HUES64 (cell line): ENCODE results near the gene MMP28.

ENCODE experiments used
- H3K27ac ChIP-seq: 2 replicates; pipeline ENCODE4 v1.7.0; 2013; ENCODE audit warnings: low read depth, low read length, inconsistent platforms
- H3K27me3 ChIP-seq: 2 replicates; pipeline ENCODE4 v1.6.1; 2013; ENCODE audit warnings: mild to moderate bottlenecking, low read length; ENCODE audit not compliant: insufficient read depth
- H3K36me3 ChIP-seq: 2 replicates; pipeline ENCODE4 v1.6.1; 2013; ENCODE audit warnings: mild to moderate bottlenecking, low read length; ENCODE audit not compliant: insufficient read depth
- H3K4me1 ChIP-seq: 2 replicates; pipeline ENCODE4 v1.6.1; 2013; ENCODE audit warnings: mild to moderate bottlenecking, low read length, moderate library complexity; ENCODE audit not compliant: insufficient read depth
- H3K4me3 ChIP-seq: 2 replicates; pipeline ENCODE4 v1.5.1; 2013; ENCODE audit warnings: mild to moderate bottlenecking, low read length, moderate library complexity
- H3K9ac ChIP-seq: 2 replicates; pipeline ENCODE4 v1.6.1; 2013; ENCODE audit warnings: mild to moderate bottlenecking, low read depth, low read length
- H3K9me3 ChIP-seq: 2 replicates; pipeline ENCODE4 v1.6.1; 2013; ENCODE audit warnings: low read depth, low read length; ENCODE audit not compliant: insufficient read depth
- WGBS: fragments of 150-250, 120-280 bp; methylation state at CpG from one replicate; pipeline ENCODE4 v1.1.7; 2013; ENCODE audit warnings: missing lambda C conversion rate; 5-methylcytosine and 5-hydroxymethylcytosine counted together

MMP28 gene

GRCh38 chr17:35716173-35716572, 79.3 kb downstream of the MMP28 start:
- no peak overlapping the region for H3K4me3 ChIP-seq
- H3K36me3 ChIP-seq, result peaks cover 76% of the 10 kb centered on the region
- no peak overlapping the region for H3K27ac ChIP-seq
- no peaks in the 10 kb centered on the region for H3K4me1 ChIP-seq
- H3K9me3 ChIP-seq, result no peaks in the 10 kb centered on the region
- H3K9ac ChIP-seq, result no peak overlapping the region
- no peaks in the 10 kb centered on the region for H3K27me3 ChIP-seq
- 92% methylated on average over 1 of the region's 3 CpGs for whole genome bisulfite sequencing
